Islet precursor cell (in vitro differentiated cells): ENCODE results near the gene SNPH.
"Not testable (repeated sequence)": the region's sequence is repeated elsewhere in the genome, so short reads cannot be mapped to it uniquely, and the experiment has no call there.

Experiments used
- DNase-seq: peaks from one replicate; pipeline ENCODE4 v3.0.0-alpha.2; 2018

Gene SNPH

DNA sequence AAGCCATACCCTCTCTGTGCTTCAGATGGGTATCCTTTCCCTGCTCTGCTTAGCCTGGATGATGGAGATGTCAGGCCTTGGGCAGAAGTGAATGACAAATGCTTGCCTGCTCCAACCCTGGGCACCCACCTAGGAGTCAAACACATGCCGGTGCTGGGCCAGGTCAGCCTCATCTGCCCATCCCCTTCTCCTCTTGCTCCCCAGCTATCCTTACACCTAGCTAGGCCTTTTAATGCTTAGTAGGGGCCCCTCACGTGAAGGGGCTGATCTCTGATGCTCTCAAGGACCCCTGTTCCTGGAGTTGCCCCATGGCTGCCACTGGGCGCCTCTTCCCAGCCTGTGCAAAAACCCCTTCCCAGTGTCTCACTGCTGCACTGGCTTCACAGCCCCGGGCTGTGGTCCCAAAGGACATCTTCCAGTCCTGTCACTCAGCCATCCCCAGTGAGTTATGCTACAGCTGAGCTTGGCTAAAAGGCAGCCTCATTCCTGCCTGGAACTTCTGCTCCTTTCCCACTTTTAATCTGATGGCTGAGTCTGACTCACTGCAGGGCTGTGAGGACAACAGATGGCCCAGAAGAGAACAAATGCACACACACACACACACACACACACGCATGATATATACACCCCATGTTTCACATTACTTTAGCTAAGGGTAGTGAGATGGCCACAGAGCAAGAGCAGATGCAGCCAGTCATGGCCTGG, 75.6 kb downstream of the SNPH start:
- no peak for DNase-seq

DNA sequence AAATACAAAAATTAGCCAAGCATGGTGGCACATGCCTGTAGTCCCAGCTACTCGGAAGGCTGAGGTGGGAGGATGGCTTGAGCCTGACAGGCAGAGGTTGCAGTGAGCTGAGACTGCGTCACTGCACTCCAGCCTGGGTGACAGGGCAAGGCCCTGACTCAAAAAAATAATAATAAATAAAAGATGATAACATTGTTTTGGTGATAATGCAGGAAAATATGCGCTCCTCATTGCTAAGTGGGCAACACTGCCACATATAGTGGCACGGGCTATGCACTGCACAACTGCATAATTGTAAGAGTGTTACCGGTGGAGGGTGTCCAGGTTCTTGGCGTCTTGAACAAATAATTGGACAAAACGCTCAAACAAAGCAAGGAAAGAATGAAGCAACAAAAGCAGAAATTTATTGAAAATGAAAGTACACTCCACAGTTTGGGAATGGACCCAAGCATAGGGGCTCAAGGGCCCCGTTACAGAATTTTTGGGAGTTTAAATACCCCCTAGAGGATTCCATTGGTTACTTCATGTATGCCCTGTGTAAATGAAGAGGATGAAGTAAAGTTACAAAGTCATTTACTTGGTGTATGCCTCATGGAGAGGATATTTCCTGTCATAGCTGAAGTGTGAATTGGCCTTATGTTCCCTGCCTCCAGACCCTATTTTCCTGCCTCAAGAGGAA, 77.5 kb downstream of the SNPH start:
- not testable (repeated sequence) for DNase-seq

DNA sequence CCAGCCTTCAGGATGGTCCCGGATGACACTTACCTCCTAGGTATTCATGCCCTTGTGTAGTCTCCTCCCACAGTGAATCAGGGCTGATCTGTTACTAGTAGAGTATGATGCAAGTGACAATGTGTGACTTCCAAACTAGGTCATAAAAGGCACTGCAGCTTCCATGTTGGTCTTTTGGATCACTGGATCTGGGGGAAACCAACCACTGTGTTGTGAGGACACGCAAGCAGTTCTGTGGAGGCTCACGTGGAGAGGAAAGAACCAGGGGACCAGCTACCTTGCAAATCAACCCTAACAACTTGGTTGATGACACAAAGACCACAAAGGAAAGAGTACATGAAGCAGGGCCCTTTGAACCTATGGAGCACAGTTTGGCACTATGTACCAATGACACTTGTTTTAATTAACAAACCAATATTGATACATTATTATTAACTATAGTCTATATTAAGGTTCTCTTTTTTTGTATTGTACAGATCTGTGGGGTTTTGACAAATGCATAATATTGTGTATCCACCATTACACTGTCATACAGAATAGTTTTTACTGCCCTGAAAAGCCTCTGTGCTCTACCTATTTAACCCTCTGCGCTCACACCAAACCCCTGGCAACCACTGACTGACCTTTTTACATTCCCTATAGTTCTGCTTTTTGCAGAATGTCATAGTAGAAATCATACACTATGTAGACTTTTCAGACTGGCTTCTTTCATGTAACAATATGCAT, 79.1 kb downstream of the SNPH start:
- DNase-seq = no peak

DNA sequence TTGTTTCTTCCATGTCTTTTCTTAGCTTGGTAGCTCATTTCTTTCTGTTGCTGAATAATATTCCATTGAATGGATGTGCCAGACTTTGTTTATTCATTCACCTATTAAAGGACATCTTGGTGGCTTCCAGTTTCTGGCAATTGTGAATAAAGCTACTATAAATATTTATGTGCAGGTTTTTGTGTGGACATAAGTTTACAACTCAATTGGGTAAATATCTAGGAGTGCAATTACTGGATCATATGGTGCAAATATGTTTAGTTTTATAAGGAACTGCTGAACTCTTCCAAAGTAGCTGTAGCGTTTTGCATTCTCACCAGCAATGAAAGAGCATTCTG, 79.6 kb downstream of the SNPH start:
- no peak for DNase-seq

DNA sequence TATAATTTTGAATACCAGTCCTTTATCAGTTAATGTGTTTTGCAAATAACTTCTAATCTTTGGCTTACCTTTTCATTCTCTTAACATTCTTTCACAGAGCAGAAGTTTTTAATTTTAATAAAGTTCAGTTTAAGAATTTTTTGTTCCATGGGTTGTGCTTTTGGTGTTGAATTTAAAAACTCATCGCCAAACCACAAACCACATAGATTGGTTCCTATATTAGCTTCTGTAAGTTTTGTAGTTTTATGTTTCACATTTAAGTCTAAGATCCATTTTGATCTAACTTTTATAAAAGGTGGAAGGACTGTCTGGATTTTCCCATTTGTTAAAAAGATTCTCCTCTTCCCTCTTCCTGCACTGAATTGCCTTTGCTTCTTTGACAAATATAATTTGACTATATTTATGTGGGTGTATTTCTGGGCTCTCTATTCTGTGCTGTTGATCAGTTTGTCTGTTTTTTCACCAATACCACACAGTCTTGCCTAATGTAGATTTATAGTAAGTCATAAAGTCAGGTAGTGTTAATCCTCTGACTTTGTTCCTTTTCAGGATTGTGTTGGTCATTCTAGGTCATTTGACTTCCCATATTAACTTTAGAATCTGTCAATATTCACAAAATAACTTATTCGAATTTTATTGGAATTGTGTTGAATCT, 80.3 kb downstream of the SNPH start:
- DNase-seq = no peak

DNA sequence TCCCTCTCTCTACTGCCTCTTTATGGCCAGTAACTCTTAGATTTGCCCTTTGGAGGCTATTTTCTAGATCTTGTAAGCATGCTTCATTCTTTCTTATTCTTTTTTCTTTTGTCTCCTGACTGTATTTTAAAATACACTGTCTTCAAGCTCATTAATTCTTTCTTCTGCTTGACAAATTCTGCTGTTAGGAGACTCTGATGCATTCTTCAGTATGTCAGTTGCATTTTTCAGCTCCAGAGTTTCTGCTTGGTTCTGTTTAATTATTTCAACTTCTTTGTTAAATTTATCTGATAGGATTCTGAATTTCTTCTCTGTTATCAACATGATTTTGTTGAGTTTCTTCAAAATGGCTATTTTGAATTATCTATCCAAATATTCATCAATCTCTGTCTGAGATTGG, 87.9 kb downstream of the SNPH start:
- no peak for DNase-seq

DNA sequence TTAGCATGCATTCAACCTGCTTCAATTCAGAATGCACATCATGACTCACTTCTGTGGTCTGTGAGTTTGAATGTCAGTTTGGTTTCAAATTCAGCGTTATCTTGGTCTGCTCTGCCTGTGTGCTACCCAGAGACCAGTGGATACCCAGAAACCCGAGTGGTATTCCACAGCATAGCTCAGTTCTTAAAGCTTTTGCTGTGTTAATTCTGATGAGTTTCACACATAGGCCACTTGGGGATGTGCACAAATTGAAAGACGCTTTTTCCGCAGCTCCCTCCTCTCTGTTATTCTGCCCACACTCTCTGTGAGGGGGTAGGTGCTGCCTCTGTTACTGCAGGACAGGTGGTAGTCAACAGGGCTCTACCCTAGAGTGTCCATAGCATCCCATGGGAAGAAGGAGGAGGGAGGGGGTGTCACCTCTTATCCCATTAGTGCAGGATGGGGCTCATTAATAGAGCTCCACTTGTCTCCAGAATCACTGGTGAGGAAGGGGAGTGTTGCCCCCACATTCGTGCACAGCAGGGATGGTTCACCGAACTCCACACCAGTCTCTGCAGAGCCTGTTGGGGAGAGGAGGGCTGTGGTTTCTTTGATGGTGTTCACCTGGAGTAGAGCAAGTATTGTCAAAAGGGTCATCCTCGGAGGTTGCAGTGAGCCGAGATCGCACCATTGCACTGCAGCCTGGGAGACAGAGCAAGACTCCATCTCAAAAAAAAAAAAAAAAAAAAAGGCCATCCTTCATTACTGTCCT, 92.0 kb downstream of the SNPH start:
- DNase-seq = no peak
